ENCODE results near the gene YWHAQ. TPM values are rescaled to one million over a fixed set of nuclear protein-coding genes. Genes with fewer than 3 reads are reported as not detected.

The YWHAQ gene
- 100 to 1,000 TPM in 1 of 6 experiments, 10 to 100 TPM in 5; 70.4 to 105 (median 84.2) TPM for total RNA-seq
- long read RNA-seq, transcript YWHAQ-202 (5 exons, 2,216 nt): minor isoform, 11 of 24 reads
- long read RNA-seq, transcript YWHAQ-201 (6 exons, 2,208 nt): major isoform, 13 of 24 reads
- long read RNA-seq, partial matches to known transcripts: 0 of 24 reads
- long read RNA-seq, other reads (novel, unspliced or antisense): 0 of 24 reads

DNA sequence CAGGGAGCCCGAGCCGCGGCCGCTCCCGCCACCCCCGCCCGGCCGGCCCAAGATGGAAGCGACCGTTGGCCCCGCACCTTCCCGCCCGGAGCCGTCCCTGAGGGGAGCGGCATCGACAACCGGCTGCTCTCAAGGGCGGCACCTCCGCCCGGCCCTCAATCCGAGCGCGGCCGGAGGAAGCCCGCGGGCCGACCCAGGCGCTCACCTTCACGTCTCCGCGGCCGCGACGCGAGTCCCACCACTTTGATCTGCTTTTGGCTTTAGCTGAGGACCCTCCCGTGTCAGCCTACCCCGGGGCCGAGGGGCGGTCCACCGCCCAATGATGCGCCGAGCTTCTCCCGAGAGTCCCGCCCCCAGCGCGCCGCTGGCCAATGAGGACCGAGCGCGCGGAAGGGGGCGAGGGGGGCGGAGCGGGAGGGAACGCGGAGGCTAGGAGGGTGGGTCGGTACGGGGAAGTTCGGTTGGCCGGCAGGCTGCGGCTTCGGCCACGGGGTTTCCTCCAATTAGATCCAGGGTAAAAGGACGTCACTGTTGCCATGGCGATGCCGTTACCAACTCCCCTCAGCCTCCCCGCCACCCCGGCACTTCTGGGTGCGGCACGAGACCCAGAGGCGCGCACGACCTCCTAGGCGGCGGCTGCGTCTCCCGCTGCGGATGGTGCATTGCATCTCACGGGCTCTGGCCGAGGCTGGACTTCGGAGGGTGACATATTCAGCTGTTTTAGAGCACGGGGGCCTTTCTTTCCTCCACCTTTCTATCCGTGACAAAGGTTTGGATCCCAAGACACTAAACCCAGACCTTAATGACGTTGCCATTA lies at the start of gene YWHAQ:
Gene YWHAQ, minus strand, starts transcription at position 262 of the 817 bp plus-strand sequence. CDS start 545 bp downstream, outside the sequence.
- ATAC-seq: peak; percentile 97 to 99 (median 97)
- no peaks in the 10 kb centered on the region for H3K36me3 ChIP-seq
- H3K9me3 ChIP-seq: no peaks in the 10 kb centered on the region
- peak within 1 kb of the TSS; percentile 63 to 81 (median 77) for H3K27ac ChIP-seq
- H3K4me1 ChIP-seq: peaks cover 0 to 7% (median 3%) of the 10 kb centered on the region in 4 donors
- WGBS (ENCODE audit: insufficient coverage, low coverage, low lambda C conversion rate, missing lambda C conversion rate): under 1% methylated on average over 34 of the region's 84 CpGs
- H3K4me3 ChIP-seq: peak within 1 kb of the TSS; percentile 46 to 85 (median 80)
- TF ChIP-seq POLR2A (IDR thresholded peaks at IDR 0.05): peak; percentile 89
- TF ChIP-seq, protein P1, sequence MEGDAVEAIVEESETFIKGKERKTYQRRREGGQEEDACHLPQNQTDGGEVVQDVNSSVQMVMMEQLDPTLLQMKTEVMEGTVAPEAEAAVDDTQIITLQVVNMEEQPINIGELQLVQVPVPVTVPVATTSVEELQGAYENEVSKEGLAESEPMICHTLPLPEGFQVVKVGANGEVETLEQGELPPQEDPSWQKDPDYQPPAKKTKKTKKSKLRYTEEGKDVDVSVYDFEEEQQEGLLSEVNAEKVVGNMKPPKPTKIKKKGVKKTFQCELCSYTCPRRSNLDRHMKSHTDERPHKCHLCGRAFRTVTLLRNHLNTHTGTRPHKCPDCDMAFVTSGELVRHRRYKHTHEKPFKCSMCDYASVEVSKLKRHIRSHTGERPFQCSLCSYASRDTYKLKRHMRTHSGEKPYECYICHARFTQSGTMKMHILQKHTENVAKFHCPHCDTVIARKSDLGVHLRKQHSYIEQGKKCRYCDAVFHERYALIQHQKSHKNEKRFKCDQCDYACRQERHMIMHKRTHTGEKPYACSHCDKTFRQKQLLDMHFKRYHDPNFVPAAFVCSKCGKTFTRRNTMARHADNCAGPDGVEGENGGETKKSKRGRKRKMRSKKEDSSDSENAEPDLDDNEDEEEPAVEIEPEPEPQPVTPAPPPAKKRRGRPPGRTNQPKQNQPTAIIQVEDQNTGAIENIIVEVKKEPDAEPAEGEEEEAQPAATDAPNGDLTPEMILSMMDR (IDR thresholded peaks at IDR 0.05): no peak
- peak; percentile 98 to 99 (median 98) for DNase-seq
- intact Hi-C loops (cut with DNase I): no loop called here
- H3K27me3 ChIP-seq: no peaks in the 10 kb centered on the region

DNA sequence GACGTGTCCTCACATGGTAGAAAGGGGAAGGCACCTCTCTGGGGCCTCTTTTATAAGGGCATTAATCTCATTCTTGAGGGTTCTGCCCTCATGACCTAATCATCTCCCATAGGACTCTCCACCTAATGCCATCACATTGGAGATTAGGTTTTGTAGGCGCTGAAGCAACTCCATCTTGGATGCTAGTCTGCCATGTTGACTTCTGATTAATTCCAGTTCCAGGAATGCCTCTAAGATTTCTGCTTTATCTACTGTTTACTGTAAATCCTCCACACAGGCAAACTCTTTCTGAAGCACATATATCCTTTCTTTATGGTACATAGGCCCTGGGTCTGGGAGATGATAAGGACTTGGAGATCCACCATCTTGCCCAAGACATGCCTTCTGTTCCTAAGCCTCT lies 49.3 kb upstream of the YWHAQ start:
- no peak for TF ChIP-seq POLR2A (IDR thresholded peaks at IDR 0.05)
- TF ChIP-seq, protein P1 (IDR thresholded peaks at IDR 0.05): no peak
- H3K27me3 ChIP-seq: no peaks in the 10 kb centered on the region
- no peak overlapping the region for H3K27ac ChIP-seq
- no peaks in the 10 kb centered on the region for H3K36me3 ChIP-seq
- DNase-seq (no peak), ATAC-seq (no peak)
- 100% methylated on average over 1 of the region's 2 CpGs for WGBS (ENCODE audit: insufficient coverage, low coverage, low lambda C conversion rate, missing lambda C conversion rate)
- intact Hi-C loops (cut with DNase I): no loop called here
- H3K4me1 ChIP-seq: no peaks in the 10 kb centered on the region
- H3K4me3 ChIP-seq: no peak overlapping the region
- H3K9me3 ChIP-seq: no peaks in the 10 kb centered on the region

DNA sequence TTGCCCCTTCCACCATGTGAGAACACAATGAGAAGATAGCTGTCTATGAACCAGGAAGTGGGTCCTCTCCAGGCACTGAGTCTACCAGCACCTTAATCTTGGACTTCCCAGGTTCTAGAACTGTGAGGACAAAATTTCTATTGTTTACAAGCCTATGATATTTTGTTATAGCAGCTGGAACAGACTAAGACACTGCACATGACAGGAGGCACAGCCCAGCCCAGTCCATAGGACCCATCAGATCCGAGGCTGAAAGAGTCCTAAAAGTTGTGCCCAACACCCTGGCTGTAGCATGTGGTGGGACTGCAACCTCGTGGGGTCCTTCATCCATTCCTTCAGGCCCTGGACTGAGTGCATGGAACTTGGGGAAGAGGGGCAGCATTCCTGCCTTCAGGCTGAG lies 48.4 kb upstream of the YWHAQ start:
- Histone ChIP-seq H3K36me3 (no peaks in the 10 kb centered on the region), H3K4me3 (no peak overlapping the region), H3K27ac (no peak overlapping the region), H3K4me1 (no peaks in the 10 kb centered on the region), H3K9me3 (no peaks in the 10 kb centered on the region), H3K27me3 (no peaks in the 10 kb centered on the region)
- TF ChIP-seq POLR2A (IDR thresholded peaks at IDR 0.05): no peak
- TF ChIP-seq, protein P1 (IDR thresholded peaks at IDR 0.05): no peak
- no CpG with 5 or more reads among the region's 2 CpGs for WGBS (ENCODE audit: insufficient coverage, low coverage, low lambda C conversion rate, missing lambda C conversion rate)
- ATAC-seq (peak in 1 of 4 donors; percentile 19), DNase-seq (no peak)
- intact Hi-C loops (cut with DNase I): no loop called here

DNA sequence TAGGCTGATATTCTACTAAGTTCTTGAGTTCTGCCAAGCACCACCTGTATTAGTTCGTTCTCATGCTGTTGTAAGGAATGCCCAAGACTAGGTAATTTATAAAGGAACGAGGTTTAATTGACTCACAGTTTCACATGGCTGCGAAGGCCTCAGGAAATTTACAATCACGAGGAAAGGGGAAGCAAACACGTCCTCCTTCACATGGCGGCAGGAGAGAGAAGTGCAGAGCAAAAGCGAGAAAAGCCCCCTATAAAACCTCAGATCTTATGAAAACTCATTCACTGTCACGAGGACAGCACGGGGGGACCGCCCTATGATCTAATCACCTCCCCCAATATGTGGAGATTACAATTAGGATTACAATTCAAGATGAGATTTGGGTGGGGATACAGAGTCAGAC lies 47.7 kb upstream of the YWHAQ start:
- no peaks in the 10 kb centered on the region for H3K4me1 ChIP-seq
- intact Hi-C loops (cut with DNase I): no loop called here
- TF ChIP-seq, protein P1 (IDR thresholded peaks at IDR 0.05): no peak
- TF ChIP-seq POLR2A (IDR thresholded peaks at IDR 0.05): no peak
- ATAC-seq (no peak), DNase-seq (no peak)
- H3K9me3 ChIP-seq: no peaks in the 10 kb centered on the region
- H3K27me3 ChIP-seq: no peaks in the 10 kb centered on the region
- 80% methylated on average over 8 of the region's 10 CpGs for WGBS (ENCODE audit: insufficient coverage, low coverage, low lambda C conversion rate, missing lambda C conversion rate)
- H3K36me3 ChIP-seq: no peaks in the 10 kb centered on the region
- no peak overlapping the region for H3K27ac ChIP-seq
- H3K4me3 ChIP-seq: no peak overlapping the region
